Thyroid gland (tissue), 4 donors: ENCODE results near the gene UGT1A7. TPM values are rescaled to one million over a fixed set of nuclear protein-coding genes. Genes with fewer than 3 reads are reported as not detected.

ENCODE experiments used
- DNase-seq, 2 donors: peaks; one replicate each; pipeline ENCODE4 v3.0.0-alpha.2; 2019
- H3K27ac ChIP-seq, 3 donors: fragments of 200-600 bp; sonication (generic); 1 replicate in 2 of 3; 2 replicates in 1 of 3; pipeline ENCODE4 v1.5.1; 2016 to 2019; ENCODE audit warnings: mild to moderate bottlenecking in 1 of 3, moderate library complexity in 1 of 3
- H3K27me3 ChIP-seq: fragments of 200-600 bp; sonication (generic); one replicate; pipeline ENCODE4 v1.5.1; 2019
- H3K36me3 ChIP-seq, 2 donors: fragments of 200-600 bp; sonication (generic); one replicate each; pipeline ENCODE4 v1.5.1; 2016 to 2019
- H3K4me1 ChIP-seq, 2 donors: fragments of 200-600 bp; sonication (generic); one replicate each; pipeline ENCODE4 v1.5.1; 2017 to 2019
- H3K4me3 ChIP-seq, 3 donors: fragments of 200-600 bp; sonication (generic); replicated peaks in 1 of 3; 1 replicate in 2 of 3; 2 replicates in 1 of 3; pipeline ENCODE4 v1.5.1; 2016; ENCODE audit warnings: mild to moderate bottlenecking in 1 of 3
- H3K9me3 ChIP-seq: fragments of 200-600 bp; sonication (generic); one replicate; pipeline ENCODE4 v1.5.1; 2017
- POLR2A ChIP-seq, 2 donors: fragments of 450-650 bp; IDR thresholded peaks; one replicate each; pipeline ENCODE4 v1.6.1; 2017; ENCODE audit warnings: antibody characterized with exemption in 2 of 2, mild to moderate bottlenecking in 2 of 2, moderate library complexity in 1 of 2
- WGBS, 2 donors: methylation state at CpG; one replicate each; pipeline ENCODE4 v1.1.5; 2017; 5-methylcytosine and 5-hydroxymethylcytosine counted together
- intact Hi-C: fragments of 100-400 bp; cut with DNase I; formaldehyde crosslinking; loops from one replicate; pipeline ENCODE4 v1.15.1; 2023
- total RNA-seq, 4 donors: library from RNA; depleted of rRNA; stranded (reverse); fragments of >200 nt; gene quantifications; one replicate each; pipeline ENCODE4 v1.2.3, GENCODE V29; 2016
- TF ChIP-seq, protein P1 (sequence below), 6 experiments: fragments of 200-600 bp in 3 of 6; fragments of 450-650 bp in 3 of 6; sonication (generic) in 3 of 6; IDR thresholded peaks; one replicate each; pipeline ENCODE4 v1.5.1; 2016 to 2019; ENCODE audit warnings: antibody characterized with exemption in 6 of 6, mild to moderate bottlenecking in 2 of 6, inconsistent platforms in 1 of 6, moderate library complexity in 1 of 6

UGT1A7 gene
- total RNA-seq, 4 donors from 2014 or later: not detected

DNA sequence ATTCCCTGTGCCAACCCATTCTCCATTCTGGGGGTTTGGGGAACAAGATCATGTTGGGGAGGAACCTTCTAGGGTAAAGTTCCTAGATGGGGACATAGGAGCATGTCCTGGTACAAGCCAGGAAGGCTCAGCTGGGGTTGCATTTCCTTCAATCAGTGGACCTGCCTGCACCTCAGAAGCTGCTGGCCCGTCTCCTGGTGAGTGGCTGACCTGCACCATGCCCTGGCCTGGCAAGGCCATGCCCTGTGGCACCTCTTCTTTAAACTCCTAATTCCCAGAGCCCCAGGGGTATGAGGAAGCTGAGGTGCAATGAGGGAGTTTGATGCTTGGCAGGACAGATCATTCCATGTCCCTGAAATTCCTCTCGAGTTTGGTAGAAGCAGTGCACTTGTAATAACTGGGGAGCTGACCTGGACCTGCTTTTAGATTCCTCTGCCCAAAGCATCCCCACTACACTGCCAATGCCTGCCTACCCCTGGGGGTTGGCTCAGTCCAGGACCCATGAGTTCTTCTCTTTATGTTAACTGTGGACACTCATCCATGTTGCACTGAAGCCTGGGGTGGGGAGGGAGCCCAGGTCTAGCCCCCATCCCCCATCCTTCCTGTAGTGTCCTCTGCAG is 121.7 kb downstream of the UGT1A7 start:
- no peaks in the 10 kb centered on the region for H3K27me3 ChIP-seq
- DNase-seq: no peak
- H3K36me3 ChIP-seq: no peaks in the 10 kb centered on the region
- TF ChIP-seq POLR2A (IDR thresholded peaks at IDR 0.05): no peak
- TF ChIP-seq, protein P1, sequence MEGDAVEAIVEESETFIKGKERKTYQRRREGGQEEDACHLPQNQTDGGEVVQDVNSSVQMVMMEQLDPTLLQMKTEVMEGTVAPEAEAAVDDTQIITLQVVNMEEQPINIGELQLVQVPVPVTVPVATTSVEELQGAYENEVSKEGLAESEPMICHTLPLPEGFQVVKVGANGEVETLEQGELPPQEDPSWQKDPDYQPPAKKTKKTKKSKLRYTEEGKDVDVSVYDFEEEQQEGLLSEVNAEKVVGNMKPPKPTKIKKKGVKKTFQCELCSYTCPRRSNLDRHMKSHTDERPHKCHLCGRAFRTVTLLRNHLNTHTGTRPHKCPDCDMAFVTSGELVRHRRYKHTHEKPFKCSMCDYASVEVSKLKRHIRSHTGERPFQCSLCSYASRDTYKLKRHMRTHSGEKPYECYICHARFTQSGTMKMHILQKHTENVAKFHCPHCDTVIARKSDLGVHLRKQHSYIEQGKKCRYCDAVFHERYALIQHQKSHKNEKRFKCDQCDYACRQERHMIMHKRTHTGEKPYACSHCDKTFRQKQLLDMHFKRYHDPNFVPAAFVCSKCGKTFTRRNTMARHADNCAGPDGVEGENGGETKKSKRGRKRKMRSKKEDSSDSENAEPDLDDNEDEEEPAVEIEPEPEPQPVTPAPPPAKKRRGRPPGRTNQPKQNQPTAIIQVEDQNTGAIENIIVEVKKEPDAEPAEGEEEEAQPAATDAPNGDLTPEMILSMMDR (IDR thresholded peaks at IDR 0.05): no peak
- H3K4me3 ChIP-seq: no peak overlapping the region
- H3K9me3 ChIP-seq: no peaks in the 10 kb centered on the region
- intact Hi-C loops: no loop called here
- 50 to 86% methylated on average over 2 of the region's 2 CpGs for WGBS, 2 donors
- peaks cover 6 to 13% of the 10 kb centered on the region in 2 donors for H3K4me1 ChIP-seq
- H3K27ac ChIP-seq: no peak overlapping the region

DNA sequence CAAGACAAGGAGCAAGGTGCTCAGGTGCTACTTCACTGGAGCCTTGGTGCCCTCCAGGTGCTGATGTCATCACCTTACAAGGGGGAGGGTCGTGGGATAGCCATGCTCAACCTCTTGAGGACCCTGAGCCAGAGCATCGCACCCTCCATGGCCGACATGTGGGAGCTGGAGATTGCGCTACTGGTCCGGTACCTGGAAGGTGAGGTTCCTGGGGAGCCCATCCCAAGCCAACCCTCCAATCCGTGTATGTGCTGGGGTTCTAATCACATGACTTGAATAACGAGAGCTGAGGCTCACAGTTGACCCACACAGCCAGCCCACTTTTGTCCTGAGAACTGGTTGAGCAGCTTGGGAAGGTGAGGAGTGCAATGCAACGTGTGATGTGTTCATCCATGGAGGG is 122.3 kb downstream of the UGT1A7 start:
- Histone ChIP-seq H3K36me3 (no peaks in the 10 kb centered on the region), H3K9me3 (no peaks in the 10 kb centered on the region), H3K27ac (no peak overlapping the region), H3K4me3 (no peak overlapping the region), H3K27me3 (no peaks in the 10 kb centered on the region), H3K4me1 (peaks cover 6 to 13% of the 10 kb centered on the region in 2 donors)
- intact Hi-C loops: no loop called here
- DNase-seq: no peak
- no peak for TF ChIP-seq POLR2A (IDR thresholded peaks at IDR 0.05)
- TF ChIP-seq, protein P1 (IDR thresholded peaks at IDR 0.05): no peak
- 61 to 72% methylated on average over 7 of the region's 8 CpGs for WGBS, 2 donors

DNA sequence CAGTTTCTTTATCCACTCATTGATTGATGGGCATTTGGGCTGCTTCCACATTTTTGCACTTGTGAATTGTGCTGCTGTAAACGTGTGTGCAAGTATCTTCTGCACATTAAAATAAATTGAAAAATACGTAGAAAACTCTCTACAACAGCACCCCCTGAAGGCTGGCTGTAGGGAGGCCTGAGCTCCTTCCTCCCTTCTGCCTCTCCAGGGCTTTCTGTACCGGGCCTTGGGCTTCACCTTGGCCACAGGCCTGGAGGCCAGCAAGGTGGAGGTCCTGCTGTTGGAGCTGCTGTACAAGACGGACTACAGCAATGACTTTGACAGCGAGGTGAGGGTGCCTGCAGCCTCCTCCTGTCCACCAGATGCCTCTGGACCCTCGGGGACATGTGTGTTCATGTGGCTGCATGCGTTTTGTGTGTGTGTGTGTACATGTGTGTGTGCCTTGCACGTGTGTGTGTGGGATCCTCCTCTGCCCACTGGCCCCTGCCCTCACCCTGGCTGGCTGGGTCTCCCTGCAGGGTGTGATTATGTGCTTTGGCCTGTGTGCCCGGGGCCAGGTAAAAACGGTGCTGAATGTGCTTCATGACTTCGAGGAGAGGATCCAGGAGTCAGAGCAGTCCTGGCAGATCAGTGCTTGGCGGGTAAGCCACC is 125.6 kb downstream of the UGT1A7 start:
- intact Hi-C loops: no loop called here
- no peaks in the 10 kb centered on the region for H3K36me3 ChIP-seq
- H3K9me3 ChIP-seq: no peaks in the 10 kb centered on the region
- H3K27ac ChIP-seq: no peak overlapping the region
- 66 to 82% methylated on average over 9 to 12 of the region's 12 CpGs for WGBS, 2 donors
- H3K4me3 ChIP-seq: no peak overlapping the region
- H3K4me1 ChIP-seq: no peaks in the 10 kb centered on the region
- no peaks in the 10 kb centered on the region for H3K27me3 ChIP-seq
- TF ChIP-seq, protein P1 (IDR thresholded peaks at IDR 0.05): no peak
- no peak for TF ChIP-seq POLR2A (IDR thresholded peaks at IDR 0.05)
- no peak for DNase-seq

DNA sequence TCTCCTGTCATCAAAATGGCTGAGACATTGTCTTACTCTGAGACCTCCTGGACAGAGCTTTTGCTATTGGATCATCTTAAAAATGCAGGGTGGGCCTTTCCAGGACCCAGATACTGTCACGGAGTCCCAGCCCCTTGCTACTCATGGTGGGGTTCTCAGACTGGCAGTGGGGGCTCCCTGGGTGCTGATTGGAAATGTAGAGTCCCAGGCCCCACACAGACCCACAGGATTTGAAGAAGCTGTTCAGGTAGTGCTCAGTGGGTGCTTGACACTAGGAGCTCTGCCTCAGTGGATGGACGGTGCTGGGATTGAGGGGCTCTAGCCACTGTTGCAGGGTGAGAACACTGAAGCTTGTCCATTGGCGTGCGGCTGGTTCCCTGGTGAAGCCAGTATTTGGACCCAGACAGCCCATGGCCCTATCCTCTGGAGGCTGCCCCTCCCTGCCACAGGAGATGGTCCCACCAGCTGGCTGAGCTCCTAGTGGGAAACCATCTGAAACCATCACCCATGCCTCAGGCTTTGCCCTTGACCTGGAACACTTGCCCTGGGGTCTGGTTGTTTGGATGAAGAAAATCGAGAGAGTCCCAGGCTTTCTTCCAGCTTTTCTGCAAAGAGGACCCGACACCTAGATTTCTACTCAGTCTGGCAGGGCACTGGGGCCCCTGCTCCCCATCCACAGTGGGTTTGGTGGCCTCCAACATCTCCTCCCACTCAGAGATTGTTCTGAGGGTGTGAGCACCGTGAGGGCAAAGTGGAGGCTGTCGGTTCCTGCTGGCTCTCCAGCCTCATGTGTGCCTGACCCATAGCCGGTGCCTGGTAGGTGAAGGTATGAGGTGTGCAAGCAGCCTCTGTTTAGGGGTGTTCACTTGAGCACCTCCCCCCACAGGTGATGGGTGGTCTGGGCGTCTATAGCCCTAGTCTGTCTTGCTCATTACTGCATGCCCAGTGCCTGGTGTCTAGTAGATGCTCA is 126.5 kb downstream of the UGT1A7 start:
- TF ChIP-seq, protein P1 (IDR thresholded peaks at IDR 0.05): no peak
- no peak for TF ChIP-seq POLR2A (IDR thresholded peaks at IDR 0.05)
- H3K9me3 ChIP-seq: no peaks in the 10 kb centered on the region
- H3K27ac ChIP-seq: no peak overlapping the region
- no peaks in the 10 kb centered on the region for H3K27me3 ChIP-seq
- intact Hi-C loops: no loop called here
- no peak overlapping the region for H3K4me3 ChIP-seq
- no peaks in the 10 kb centered on the region for H3K36me3 ChIP-seq
- no peak for DNase-seq
- WGBS, 2 donors: 71 to 84% methylated on average over 3 to 7 of the region's 10 CpGs
- no peaks in the 10 kb centered on the region for H3K4me1 ChIP-seq
